ENCODE results near the gene CAND2. TPM values are rescaled to one million over a fixed set of nuclear protein-coding genes. Genes with fewer than 3 reads are reported as not detected.

Gene CAND2
- total RNA-seq, 2 donors from 2014 or later, result 3.6 to 6.6 TPM

GRCh38 chr3:12822725-12823373 lies 26.4 kb downstream of the CAND2 start:
- intact Hi-C loops (cut with DNase I), result no loop called here
- 23 to 31% methylated on average over 7 to 8 of the region's 8 CpGs for WGBS, 2 donors
- H3K27ac ChIP-seq, result no peak overlapping the region
- DNase-seq (no peak), ATAC-seq (peak; percentile 64)
- no peaks in the 10 kb centered on the region for H3K36me3 ChIP-seq (replicated peaks in 1 of 2; ENCODE audit: insufficient read depth in 1 of 2, low read depth in 2 of 2)
- H3K4me1 ChIP-seq, result no peaks in the 10 kb centered on the region
- TF ChIP-seq CTCF (IDR thresholded peaks at IDR 0.05), result peak in 6 of 7 experiments; percentile 13 to 48 (median 40)
- no peak for TF ChIP-seq POLR2A (IDR thresholded peaks at IDR 0.05)
- no peaks in the 10 kb centered on the region for H3K27me3 ChIP-seq
- no peaks in the 10 kb centered on the region for H3K9me3 ChIP-seq
- H3K4me3 ChIP-seq, result no peak overlapping the region

GRCh38 chr3:12824299-12824698 lies 27.8 kb downstream of the CAND2 start:
- Histone ChIP-seq H3K36me3 (replicated peaks in 1 of 2; ENCODE audit: insufficient read depth in 1 of 2, low read depth in 2 of 2) (no peaks in the 10 kb centered on the region), H3K4me1 (no peaks in the 10 kb centered on the region), H3K27ac (no peak overlapping the region), H3K4me3 (no peak overlapping the region), H3K27me3 (no peaks in the 10 kb centered on the region), H3K9me3 (no peaks in the 10 kb centered on the region)
- TF ChIP-seq CTCF (IDR thresholded peaks at IDR 0.05) (no peak), POLR2A (IDR thresholded peaks at IDR 0.05) (no peak)
- intact Hi-C loops (cut with DNase I), result no loop called here
- WGBS, 2 donors, result 82 to 95% methylated on average over 7 of the region's 7 CpGs
- DNase-seq, result no peak
- ATAC-seq, result no peak

GRCh38 chr3:12825156-12825555 lies 28.7 kb downstream of the CAND2 start:
- Histone ChIP-seq H3K9me3 (no peaks in the 10 kb centered on the region), H3K27me3 (no peaks in the 10 kb centered on the region), H3K4me1 (no peaks in the 10 kb centered on the region), H3K36me3 (replicated peaks in 1 of 2; ENCODE audit: insufficient read depth in 1 of 2, low read depth in 2 of 2) (no peaks in the 10 kb centered on the region), H3K4me3 (no peak overlapping the region), H3K27ac (no peak overlapping the region)
- no peak for ATAC-seq
- no peak for TF ChIP-seq POLR2A (IDR thresholded peaks at IDR 0.05)
- TF ChIP-seq CTCF (IDR thresholded peaks at IDR 0.05), result no peak
- no peak for DNase-seq
- 75 to 82% methylated on average over 6 to 8 of the region's 8 CpGs for WGBS, 2 donors
- intact Hi-C loops (cut with DNase I), result no loop called here

GRCh38 chr3:12828751-12829150 lies 32.3 kb downstream of the CAND2 start:
- DNase-seq (no peak), ATAC-seq (no peak)
- intact Hi-C loops (cut with DNase I), result no loop called here
- peaks cover 5 to 8% of the 10 kb centered on the region in 2 donors for H3K36me3 ChIP-seq (replicated peaks in 1 of 2; ENCODE audit: insufficient read depth in 1 of 2, low read depth in 2 of 2)
- no peaks in the 10 kb centered on the region for H3K27me3 ChIP-seq
- no peak for TF ChIP-seq CTCF (IDR thresholded peaks at IDR 0.05)
- TF ChIP-seq POLR2A (IDR thresholded peaks at IDR 0.05), result no peak
- no peaks in the 10 kb centered on the region for H3K9me3 ChIP-seq
- H3K4me1 ChIP-seq, result no peaks in the 10 kb centered on the region
- H3K27ac ChIP-seq, result no peak overlapping the region
- WGBS, 2 donors, result 68 to 80% methylated on average over 4 of the region's 4 CpGs
- H3K4me3 ChIP-seq, result no peak overlapping the region

- TF ChIP-seq POLR2A (IDR thresholded peaks at IDR 0.05) (no peak), CTCF (IDR thresholded peaks at IDR 0.05) (no peak)
- ATAC-seq (no peak), DNase-seq (no peak)
- intact Hi-C loops (cut with DNase I), result no loop called here
- H3K9me3 ChIP-seq, result no peaks in the 10 kb centered on the region
- H3K4me3 ChIP-seq, result no peak overlapping the region
- H3K27ac ChIP-seq, result no peak overlapping the region
- peaks cover 8 to 10% of the 10 kb centered on the region in 2 donors for H3K36me3 ChIP-seq (replicated peaks in 1 of 2; ENCODE audit: insufficient read depth in 1 of 2, low read depth in 2 of 2)
- H3K27me3 ChIP-seq, result no peaks in the 10 kb centered on the region
- H3K4me1 ChIP-seq, result no peaks in the 10 kb centered on the region
- 86 to 92% methylated on average over 4 of the region's 4 CpGs for WGBS, 2 donors
These were observed 32.9 kb downstream of the CAND2 start for GRCh38 chr3:12829404-12829803.

All from body of pancreas (tissue), 4 donors.